Endothelial cell of umbilical vein (primary cell): ENCODE measurements around the gene KIF26B. TPM values are rescaled to one million over a fixed set of nuclear protein-coding genes. Genes with fewer than 3 reads are reported as not detected.

Experiments used
- BruUV-seq: library from RNA; stranded (reverse); fragments of 400-500 nt; replicated peaks from 2 replicates; lab custom pipeline; 2021; lab: Mats Ljungman, UMichigan
- CTCF ChIA-PET: fragments of 300-600, 350-600 bp; sonication (Branson Sonifier 250); formaldehyde crosslinking; loops from one replicate; lab custom pipeline; 2021; ENCODE audit warnings: antibody characterized with exemption, inconsistent platforms; lab: Charles Lee
- POLR2A ChIA-PET: fragments of 300-600, 350-600 bp; sonication (Branson Sonifier 250); formaldehyde crosslinking; loops from one replicate; lab custom pipeline; 2021; ENCODE audit warnings: antibody characterized with exemption, inconsistent platforms; lab: Charles Lee
- DNase-seq: peaks from one replicate; pipeline ENCODE4 v3.0.0-alpha.2; 2011; ENCODE audit warnings: low read depth, low spot score
- FAIRE-seq: peaks from 2 replicates; lab custom pipeline; 2011; peaks lifted over from hg19 to GRCh38; lab: Jason Lieb, UNC
- H2AFZ ChIP-seq: 2 replicates; pipeline ENCODE4 v1.6.0; 2012; ENCODE audit warnings: low read depth, low read length, control low read depth, inconsistent platforms
- H3K27ac ChIP-seq: 2 replicates; pipeline ENCODE4 v1.5.1; 2011; ENCODE audit warnings: low read depth, mild to moderate bottlenecking, control low read depth, low read length, moderate library complexity; ENCODE audit not compliant: insufficient read depth
- H3K27me3 ChIP-seq, 2 experiments: 2 replicates each; pipeline versions ENCODE4 v1.6.0 to v1.6.1; 2011; ENCODE audit warnings: low read length in 2 of 2, mixed read lengths in 1 of 2; ENCODE audit not compliant: control insufficient read depth in 2 of 2, insufficient read depth in 2 of 2
- H3K36me3 ChIP-seq, 2 experiments: 2 replicates in 1 of 2; 3 replicates in 1 of 2; pipeline ENCODE4 v1.5.1; 2011; ENCODE audit warnings: low read length in 2 of 2, mild to moderate bottlenecking in 1 of 2, moderate library complexity in 1 of 2; ENCODE audit not compliant: control insufficient read depth in 2 of 2, insufficient read depth in 2 of 2; ENCODE audit errors: extremely low read depth in 1 of 2
- H3K4me1 ChIP-seq: 3 replicates; pipeline ENCODE4 v1.5.1; 2011; ENCODE audit warnings: mild to moderate bottlenecking, low read length; ENCODE audit not compliant: control insufficient read depth, insufficient read depth; ENCODE audit errors: extremely low read depth
- H3K4me2 ChIP-seq: 2 replicates; pipeline ENCODE4 v1.6.1; 2011; ENCODE audit warnings: low read length, control low read depth, mixed read lengths; ENCODE audit not compliant: insufficient read depth
- H3K4me3 ChIP-seq, 3 experiments: fragments of 200-600 bp in 1 of 3; sonication (generic), shearing (Covaris generic) in 1 of 3; replicated peaks in 1 of 3; 2 replicates each; pipeline ENCODE4 v1.5.1; 2011 to 2016; ENCODE audit warnings: control low read depth in 3 of 3, low read length in 3 of 3, mild to moderate bottlenecking in 2 of 3, inconsistent platforms in 1 of 3, low read depth in 1 of 3, moderate library complexity in 1 of 3; ENCODE audit not compliant: insufficient read depth in 1 of 3
- H3K79me2 ChIP-seq: 2 replicates; pipeline ENCODE4 v1.6.0; 2012; ENCODE audit warnings: low read length, inconsistent platforms; ENCODE audit not compliant: control insufficient read depth, insufficient read depth
- H3K9ac ChIP-seq: replicated peaks from 2 replicates; pipeline ENCODE3; 2011; ENCODE audit warnings: low read length, control low read depth; ENCODE audit not compliant: insufficient read depth; ENCODE audit errors: extremely low read depth
- H3K9me1 ChIP-seq: replicated peaks from 3 replicates; pipeline ENCODE4 v1.6.0; 2011; ENCODE audit warnings: mild to moderate bottlenecking, low read length; ENCODE audit not compliant: control insufficient read depth, insufficient read depth; ENCODE audit errors: extremely low read depth
- H3K9me3 ChIP-seq: replicated peaks from 2 replicates; pipeline ENCODE4 v1.5.1; 2012; ENCODE audit warnings: low read length, inconsistent platforms; ENCODE audit not compliant: control insufficient read depth, insufficient read depth
- H4K20me1 ChIP-seq: replicated peaks from 2 replicates; pipeline ENCODE3; 2011; ENCODE audit warnings: mild to moderate bottlenecking, low read length; ENCODE audit not compliant: control insufficient read depth, insufficient read depth; ENCODE audit errors: extremely low read depth
- CTCF ChIP-seq, 2 donors: IDR thresholded peaks; 1 replicate in 1 of 2; 2 replicates in 1 of 2; pipeline ENCODE4 v1.5.1; 2011; ENCODE audit warnings: low read length in 2 of 2, mild to moderate bottlenecking in 2 of 2, moderate library complexity in 2 of 2, control low read depth in 1 of 2, inconsistent platforms in 1 of 2, low read depth in 1 of 2; ENCODE audit not compliant: insufficient read depth in 1 of 2; ENCODE audit errors: extremely low read depth in 1 of 2
- EZH2 ChIP-seq: IDR thresholded peaks from 2 replicates; pipeline ENCODE4 v1.6.1; 2012; ENCODE audit warnings: borderline replicate concordance, low read depth, mild to moderate bottlenecking, moderate library complexity, low read length, inconsistent platforms; ENCODE audit not compliant: severe bottlenecking
- FOS ChIP-seq: IDR thresholded peaks from 2 replicates; pipeline ENCODE4 v1.6.1; 2011; ENCODE audit warnings: mild to moderate bottlenecking, low read length, moderate library complexity, borderline replicate concordance; ENCODE audit not compliant: insufficient read depth
- GATA2 ChIP-seq: IDR thresholded peaks from 2 replicates; pipeline ENCODE4 v1.7.0; 2011; ENCODE audit warnings: low read depth, mild to moderate bottlenecking, moderate library complexity, mixed read lengths, low read length; ENCODE audit not compliant: insufficient read length, insufficient read depth
- JUN ChIP-seq: IDR thresholded peaks from 2 replicates; pipeline ENCODE4 v1.6.1; 2011; ENCODE audit warnings: borderline replicate concordance, low read depth; ENCODE audit not compliant: insufficient read length, insufficient read depth
- MAX ChIP-seq: IDR thresholded peaks from 2 replicates; pipeline ENCODE4 v1.6.1; 2011; ENCODE audit not compliant: insufficient read depth, insufficient read length
- MYC ChIP-seq: IDR thresholded peaks from one replicate; pipeline ENCODE4 v1.6.1; 2011; ENCODE audit warnings: mild to moderate bottlenecking, low read depth, low read length
- POLR2A ChIP-seq: IDR thresholded peaks from 2 replicates; pipeline ENCODE4 v1.6.1; 2012; ENCODE audit warnings: low read depth, mild to moderate bottlenecking, control low read depth, low read length
- POLR2AphosphoS5 ChIP-seq: IDR thresholded peaks from 2 replicates; pipeline ENCODE4 v1.6.1; 2012; ENCODE audit warnings: low read depth, mild to moderate bottlenecking, control low read depth, low read length, moderate library complexity; ENCODE audit not compliant: insufficient read depth
- dilution Hi-C: fragments of 300-500 bp; cut with MboI; formaldehyde crosslinking; loops from one replicate; pipeline ENCODE4 v1.15.0; 2019; ENCODE audit warnings: low sequenced_read_pairs; ENCODE audit not compliant: extremely low pct_ligation_motif_present
- intact Hi-C: fragments of 100-400 bp; cut with micrococcal nuclease; formaldehyde crosslinking; loops from one replicate; pipeline ENCODE4 v1.10.0; 2022
- polyA plus RNA-seq, 4 experiments: library from polyadenylated mRNA; depleted of rRNA in 3 of 4; stranded (reverse) in 3 of 4; unstranded in 1 of 4; fragments of >200 nt; gene quantifications; 2 replicates each; pipeline versions ENCODE4 v1.2.1 to v1.2.3, GENCODE V29; 2011 to 2012; ENCODE audit warnings: missing spikeins in 1 of 4
- total RNA-seq: library from RNA; stranded (reverse); gene quantifications from 2 replicates; pipeline ENCODE4 v1.2.3, GENCODE V29; 2021

KIF26B gene
- total and polyA plus RNA-seq, 2 donors (not counting 3 experiments of a cell fraction or from before 2014, with no cell fraction given), result 0.04 to 0.49 TPM

- BruUV-seq, result no TSS peak
- POLR2A ChIA-PET, result no interaction called here
- H3K79me2 ChIP-seq, result no peaks in the 10 kb centered on the region
- H3K9me3 ChIP-seq, result no peaks in the 10 kb centered on the region
- H2AFZ ChIP-seq, result no peak overlapping the region
- intact Hi-C loops, result no loop called here
- no peak overlapping the region for H3K4me3 ChIP-seq
- H4K20me1 ChIP-seq, result no peaks in the 10 kb centered on the region
- no peaks in the 10 kb centered on the region for H3K4me1 ChIP-seq
- H3K27me3 ChIP-seq, result no peaks in the 10 kb centered on the region
- FAIRE-seq, result no peak
- no peak overlapping the region for H3K27ac ChIP-seq
- H3K9me1 ChIP-seq, result no peaks in the 10 kb centered on the region
- TF ChIP-seq GATA2 (no peak), JUN (no peak), POLR2A (no peak), CTCF (IDR thresholded peaks at IDR 0.05; ENCODE audit: extremely low read depth in 1 of 2, insufficient read depth in 1 of 2, low read depth in 1 of 2, low read length in 2 of 2) (no peak), FOS (no peak), MYC (no peak), EZH2 (no peak), MAX (no peak), POLR2AphosphoS5 (no peak)
- no peak overlapping the region for H3K9ac ChIP-seq
- CTCF ChIA-PET, result no interaction called here
- H3K4me2 ChIP-seq, result no peak overlapping the region
- H3K36me3 ChIP-seq, result no peaks in the 10 kb centered on the region
- dilution Hi-C loops, result no loop called here
- no peak for DNase-seq
These were observed 427.2 kb downstream of the KIF26B start for GRCh38 chr1:245582026-245582425.
